GM19468 (cell line): Measurements from ENCODE around the gene CPLX1.

Experiments used
- ATAC-seq: cut with Tn5 transposase; IDR thresholded peaks from one replicate; pipeline ENCODE4 v1.9.1; 2021; ENCODE audit warnings: mild to moderate bottlenecking, moderate library complexity, moderate number of reproducible peaks; ENCODE audit not compliant: unreplicated experiment; ENCODE audit errors: extremely low read depth

CPLX1 gene

DNA sequence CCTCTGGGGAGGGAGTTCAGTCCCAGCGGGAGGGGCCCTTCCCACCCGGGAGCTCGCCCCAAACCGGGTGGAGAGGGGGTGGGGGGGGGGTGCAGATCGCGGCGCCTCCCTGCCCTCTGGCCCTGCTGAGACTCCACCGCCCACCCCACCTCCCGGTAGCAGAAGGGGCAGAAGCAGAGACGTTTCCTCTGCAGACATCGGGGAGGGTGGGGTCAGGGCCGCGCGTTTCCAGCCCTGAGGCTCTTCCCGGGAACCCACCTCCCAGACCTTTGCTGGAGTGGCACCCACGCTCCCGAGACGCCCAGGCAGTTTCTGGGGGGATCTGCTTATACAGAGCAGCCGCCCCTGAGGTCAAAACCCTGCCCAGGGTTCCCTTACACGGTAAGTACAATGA is 30.2 kb downstream of the CPLX1 start:
- no peak for ATAC-seq

DNA sequence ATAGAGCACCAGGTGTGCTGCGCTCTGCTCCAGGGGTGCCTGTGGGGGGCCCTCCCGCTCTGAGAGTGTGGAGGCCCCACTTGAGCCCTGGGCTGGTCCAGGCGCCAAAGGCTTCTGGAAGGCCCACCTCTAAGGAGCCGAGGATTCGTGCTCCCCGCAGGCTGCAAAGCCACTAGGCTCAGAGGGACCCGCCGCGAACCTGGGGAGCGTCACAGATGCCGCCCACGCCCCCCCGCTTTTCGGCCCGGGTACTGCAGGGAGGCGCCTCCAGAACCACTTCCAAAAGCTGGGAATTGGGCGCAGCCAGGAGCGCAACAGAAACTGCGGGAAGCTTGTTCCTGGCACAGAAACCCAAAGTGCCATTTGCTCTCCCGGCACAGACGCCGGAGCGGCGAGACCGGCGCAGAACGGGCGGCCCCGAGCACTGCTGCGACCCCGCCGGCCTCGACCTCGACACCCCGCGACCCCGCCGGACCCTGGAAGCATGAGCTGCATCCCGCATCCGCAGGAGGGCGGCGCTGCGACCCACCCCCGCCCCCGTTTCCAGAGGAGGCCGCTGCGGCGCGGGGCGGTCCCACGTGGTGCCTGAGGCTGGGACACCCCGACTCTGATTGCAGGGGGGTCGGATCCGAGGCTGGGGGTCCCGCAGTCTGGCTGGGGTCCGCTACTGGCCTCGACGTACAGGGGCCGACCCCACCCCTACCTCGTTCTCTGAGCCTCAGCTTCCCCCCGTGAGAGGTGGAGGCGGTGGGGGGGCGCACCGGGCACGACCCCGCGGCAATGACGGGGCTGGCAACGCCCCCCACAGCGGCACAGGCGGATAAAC is 30.8 kb downstream of the CPLX1 start:
- ATAC-seq: no peak

DNA sequence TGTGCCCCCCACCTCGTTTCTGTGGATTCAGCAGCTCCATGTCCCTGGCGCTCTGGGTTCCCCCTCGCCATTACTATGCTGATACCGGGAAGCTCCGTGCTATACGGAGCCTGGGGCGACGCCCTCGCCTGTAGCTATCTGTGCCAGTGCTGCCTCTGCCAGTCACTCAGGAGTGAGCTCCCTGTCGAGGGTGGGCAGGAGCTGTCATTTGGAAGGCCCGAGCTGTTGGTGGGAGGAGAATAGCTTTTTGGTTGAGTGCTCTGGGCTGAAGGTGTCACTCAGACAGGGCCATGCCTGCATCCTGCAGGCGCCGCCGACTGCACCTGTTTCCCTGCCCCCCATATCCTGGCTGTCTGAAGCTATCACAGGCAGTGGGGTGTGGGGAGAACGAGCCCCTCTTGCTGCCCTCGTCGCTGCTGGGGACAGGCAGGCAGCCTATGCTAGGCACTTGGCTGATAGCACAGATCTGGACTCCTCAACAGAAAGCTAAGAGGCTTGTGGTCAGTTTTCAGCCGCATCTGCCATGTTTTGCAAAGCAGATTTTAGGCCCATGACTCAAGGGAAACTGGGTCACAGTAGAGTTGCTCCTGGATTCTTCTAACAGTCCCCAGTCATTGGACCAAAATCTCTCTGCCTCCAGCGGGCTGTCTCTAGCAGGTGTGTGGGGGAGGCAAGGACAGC is 31.8 kb downstream of the CPLX1 start:
- no peak for ATAC-seq

DNA sequence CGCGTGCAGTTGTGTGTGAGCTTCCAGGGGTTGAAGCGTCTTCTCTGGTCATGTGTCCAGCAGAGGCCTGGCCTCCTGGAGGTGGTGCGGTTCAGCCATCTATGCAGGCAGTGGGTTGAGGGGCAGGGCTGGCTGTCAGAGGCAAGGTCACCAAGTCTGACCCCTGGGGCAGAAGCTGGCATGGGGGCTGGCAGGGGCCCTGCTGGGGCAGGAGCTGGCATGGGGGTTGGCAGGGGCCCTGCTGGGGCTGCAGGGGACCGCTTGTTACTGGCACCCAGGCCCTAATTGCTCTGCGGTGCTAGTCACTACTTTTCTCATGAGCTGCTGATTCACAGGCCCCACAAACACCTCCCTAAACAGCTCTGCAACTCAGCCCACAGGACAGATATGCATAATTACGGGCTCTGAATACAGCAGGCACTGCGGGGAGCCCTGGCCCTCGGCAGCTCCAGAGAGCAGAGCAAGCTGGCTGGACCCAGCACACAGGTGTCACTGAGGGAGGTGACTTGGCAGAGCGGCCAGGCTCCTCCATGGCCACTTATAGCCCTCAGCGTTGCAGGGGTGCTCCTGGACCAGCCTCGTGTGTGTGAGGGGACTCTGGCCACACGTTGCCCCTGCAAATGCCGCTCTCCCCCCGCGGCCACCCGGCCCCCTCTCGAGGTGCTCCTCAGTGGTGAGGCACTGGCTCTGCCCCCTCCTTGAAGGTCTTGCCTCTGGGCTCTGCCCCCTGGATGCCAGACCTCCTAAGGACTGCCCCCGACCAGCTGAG is 32.7 kb downstream of the CPLX1 start:
- no peak for ATAC-seq

DNA sequence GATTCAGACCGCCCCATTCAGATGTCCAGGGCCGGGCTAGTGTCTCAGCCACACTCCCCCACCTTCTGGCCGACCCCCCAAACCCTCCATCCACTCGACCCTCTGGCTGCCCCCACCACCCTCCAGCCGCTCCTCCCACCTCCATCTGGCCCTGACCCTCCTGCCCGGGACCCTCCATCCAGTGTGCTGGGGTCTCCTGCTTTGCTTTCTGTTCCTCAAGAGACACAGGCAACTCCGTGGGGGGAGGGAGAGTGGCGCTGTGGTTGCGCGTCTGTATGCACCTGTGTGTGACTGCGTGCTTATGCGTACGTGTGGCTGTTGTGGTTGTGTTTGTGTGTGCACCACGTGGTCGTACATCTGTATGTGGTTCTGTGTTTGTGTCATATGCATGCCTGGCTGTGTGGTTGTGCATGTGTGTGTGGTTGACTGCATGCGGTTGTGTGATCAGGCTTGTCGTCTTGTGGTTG is 33.3 kb downstream of the CPLX1 start:
- ATAC-seq: no peak

DNA sequence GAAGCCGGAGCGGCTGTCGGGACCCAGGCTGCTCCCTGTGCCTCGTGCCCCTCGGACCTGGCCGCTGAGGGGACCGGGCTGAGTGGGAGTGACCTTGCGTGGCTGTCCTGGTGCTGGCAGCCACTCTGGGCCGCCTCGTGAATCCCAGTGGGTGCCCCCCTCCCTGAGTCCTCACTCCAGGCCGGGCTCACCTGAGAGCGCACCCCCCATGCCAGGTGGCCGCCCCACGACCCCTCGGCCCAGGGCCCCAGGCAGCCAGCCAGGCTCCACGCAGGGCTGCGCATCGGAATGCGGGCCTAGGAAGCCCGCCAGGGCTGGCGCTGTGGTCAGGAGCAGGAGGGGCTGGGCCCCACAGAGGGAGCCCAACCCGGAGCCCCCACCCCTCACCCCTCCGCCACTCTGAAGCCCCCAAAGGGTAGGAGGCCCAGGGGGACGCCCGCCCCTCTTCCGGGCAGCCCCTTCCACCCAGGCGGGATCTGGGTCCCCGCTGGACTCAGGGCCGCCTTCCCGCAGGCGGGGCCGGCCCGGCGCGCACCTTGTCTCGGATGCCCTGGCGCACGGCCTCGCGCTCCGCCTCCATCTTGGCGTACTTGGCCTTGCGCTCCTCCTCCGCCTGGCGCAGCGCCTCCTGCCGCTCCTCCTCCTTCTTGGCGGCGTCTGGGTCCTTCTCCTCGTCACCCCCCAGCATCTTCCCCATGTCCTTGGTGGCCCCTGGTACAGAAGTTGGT is 33.9 kb downstream of the CPLX1 start:
- no peak for ATAC-seq

DNA sequence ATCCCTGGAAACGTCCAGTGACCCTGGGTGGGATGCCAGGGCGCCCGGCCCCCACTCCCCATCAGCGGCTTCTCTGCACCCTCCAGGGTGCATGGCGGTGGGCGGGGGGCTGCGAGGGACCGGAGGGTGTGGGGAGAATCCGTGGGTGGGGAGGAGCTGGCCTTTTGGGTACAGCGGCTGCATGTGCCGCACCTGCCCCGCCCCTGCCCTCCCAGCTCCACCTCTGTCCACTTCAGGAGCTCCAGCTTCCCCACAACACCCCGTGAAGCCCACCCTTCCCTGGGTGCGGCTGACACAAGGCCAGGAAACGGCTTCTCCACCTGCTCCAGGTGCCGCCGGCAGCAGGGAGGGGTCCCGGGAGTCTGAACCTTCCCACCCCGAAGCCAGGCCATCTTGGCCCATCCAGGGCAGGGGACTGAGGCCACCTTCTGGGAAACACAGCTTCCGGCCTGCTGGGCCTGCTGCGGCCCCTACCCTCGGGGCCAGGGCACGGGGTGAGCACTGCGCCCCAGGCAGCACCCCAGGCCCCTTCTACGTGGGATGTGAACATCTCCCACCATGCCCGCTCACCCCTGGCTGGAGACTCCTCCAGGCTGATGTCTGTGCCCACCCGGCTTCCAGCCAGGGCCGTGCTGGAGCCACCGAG is 34.6 kb downstream of the CPLX1 start:
- no peak for ATAC-seq

DNA sequence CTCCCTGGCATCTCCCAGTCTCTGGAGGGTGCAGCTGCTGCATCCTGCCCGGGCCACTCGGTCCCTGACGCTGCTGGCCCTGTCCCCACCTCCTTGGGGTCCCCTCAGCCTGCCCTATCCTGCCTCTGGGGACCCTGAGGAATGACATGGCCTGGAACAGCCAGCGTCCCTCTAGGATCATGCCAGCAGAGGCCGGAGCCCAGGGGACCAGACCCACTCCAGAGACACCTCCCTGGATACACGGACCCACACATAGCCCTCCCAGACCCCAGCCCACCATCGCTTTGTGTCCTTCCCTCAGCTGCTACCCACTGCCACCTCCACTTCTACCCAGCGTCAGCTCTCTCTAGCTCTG is 35.5 kb downstream of the CPLX1 start:
- no peak for ATAC-seq

DNA sequence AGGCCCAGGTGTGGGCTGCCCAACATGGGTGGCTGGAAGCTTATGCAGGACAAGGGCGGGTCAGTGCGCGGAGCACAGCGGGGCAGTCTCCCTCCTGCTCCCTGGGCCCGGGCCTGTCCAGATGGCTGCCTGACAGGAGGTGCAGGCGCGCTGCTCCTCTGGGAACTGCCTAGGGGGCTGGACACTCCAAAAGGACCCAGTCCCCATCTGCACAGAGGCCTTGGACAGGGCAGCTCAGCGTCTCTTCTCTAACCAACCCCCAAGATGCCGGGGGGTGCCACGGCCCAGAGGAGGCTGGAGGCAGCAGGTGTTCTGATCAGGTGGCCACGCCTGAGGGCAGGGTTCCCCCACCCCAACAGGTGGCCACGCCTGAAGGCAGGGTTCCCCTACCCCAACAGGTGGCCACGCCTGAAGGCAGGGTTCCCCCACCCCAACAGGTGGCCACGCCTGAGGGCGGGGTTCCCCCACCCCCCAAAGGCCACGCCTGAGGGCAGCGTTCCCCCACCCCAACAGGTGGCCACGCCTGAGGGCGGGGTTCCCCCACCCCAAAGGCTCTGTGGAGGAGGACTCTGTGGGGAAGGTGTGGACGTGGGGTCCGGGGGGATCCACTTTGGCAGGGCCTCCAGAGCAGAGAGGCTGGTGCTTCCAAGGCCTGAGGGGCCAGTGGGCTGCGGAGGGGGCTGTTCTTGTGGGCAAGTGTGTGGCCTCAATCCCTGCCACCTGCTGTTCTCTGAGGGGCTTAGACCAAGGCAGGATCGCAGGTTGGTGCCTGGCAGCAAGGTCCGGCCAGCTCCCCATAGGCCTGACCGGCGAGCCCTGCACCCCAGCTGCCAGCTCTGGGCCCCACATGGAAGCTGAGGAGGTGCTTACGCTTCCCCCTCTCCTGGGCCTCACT is 36.1 kb downstream of the CPLX1 start:
- no peak for ATAC-seq

DNA sequence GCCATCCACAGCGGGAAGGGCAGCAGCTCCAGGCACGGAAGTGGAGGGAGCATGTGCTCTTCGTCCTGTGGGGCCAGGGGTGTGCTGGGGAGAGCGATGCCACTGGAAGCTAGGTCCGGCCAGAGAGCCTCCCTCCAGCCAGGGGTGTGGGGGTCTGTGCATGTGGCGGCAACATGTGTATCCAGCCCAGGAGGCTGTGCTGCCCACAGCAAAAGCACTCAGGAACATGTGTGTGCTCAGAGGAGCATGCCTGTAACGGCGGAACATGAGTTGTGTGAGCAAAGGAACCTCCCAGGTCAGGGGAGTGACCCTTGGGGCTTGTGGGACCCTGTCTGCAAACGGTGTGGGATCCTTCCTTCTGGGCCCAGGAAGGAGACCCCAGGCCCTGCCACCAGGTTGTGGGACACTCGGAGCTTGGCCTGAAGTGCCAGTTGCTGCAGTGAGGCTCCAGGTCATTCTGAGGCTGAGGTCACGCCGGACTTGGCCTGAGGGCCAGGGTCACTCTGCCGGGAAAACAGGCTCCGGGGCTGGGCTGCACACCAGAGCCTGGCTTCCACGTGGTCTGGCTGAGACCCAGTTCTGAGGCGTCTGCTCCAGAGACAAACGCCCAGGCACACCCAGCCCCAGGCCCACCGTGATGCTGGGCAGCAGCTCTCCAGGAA is 37.2 kb downstream of the CPLX1 start:
- ATAC-seq: no peak

DNA sequence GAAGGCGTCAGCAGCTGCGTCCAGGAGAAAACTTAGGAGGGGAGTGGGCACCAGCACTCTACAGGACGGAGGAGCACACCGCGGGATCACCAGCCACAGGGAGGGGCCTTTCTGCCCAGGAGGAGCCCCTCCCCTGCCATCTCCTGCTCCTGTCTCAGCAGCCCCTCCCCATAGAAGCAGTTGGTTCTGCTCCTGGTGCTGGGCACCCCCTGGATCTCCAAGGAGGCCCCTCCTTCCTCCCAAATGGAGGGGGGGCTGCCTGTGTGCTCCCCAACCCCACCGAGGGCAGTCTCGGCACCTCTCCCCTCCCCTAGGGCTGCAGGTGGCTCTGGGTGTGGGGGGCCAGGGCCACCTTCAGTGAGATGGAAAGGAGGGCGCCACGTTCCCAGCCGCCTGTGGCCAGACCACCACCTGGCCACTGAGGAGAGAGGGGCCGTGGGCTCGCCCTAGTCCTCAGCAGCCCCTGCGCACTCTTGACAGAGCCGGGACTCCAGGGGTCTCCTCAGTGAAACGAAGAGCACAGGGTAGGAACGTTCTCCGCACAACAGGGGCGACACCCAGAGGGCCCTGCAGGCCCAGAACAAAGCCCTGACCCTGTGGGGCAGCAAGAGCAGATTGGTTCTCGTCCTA is 37.8 kb downstream of the CPLX1 start:
- ATAC-seq: no peak

DNA sequence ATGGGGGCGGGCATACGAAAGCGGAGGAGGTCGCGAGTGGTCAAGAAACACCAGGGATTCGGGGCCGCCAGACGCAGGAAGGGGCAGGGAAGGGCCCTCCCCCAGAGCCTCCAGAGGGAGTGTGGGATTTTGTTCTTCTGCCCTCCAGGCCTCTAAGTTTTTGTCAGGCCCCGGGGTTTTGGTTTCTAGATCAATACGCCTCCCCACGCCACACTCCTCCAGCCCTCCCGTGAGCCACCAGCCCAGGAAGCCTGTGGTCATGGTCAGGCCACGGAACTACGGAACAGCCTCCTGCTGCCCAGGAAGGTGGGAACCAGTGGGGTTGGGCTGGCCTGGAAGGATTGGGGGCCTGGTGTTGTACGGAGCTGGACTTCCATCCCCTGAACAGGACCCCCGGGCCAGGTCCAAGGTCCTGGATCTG is 38.4 kb downstream of the CPLX1 start:
- no peak for ATAC-seq

DNA sequence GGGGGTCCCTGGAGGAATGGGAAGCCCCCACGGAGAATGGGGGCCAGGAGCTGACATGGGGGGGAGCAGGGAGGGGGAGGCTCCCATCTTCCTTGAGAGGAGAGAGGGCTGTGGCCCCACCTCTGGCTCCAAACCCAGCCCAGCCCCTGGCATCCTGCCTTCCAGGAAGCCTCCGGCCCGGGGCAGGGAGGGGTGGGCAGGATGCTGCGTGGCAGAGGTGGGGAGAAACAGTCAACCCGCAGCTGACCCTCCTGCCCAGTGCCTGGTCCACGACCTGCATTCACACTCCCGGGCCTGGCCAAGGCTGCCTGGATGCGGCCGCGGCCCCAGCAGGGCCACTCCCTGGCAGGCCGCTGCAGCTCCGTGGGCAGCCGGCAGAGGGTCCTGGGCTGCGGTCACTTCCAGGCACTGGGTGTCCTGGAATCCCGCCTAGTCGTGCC is 39.0 kb downstream of the CPLX1 start:
- ATAC-seq: no peak

DNA sequence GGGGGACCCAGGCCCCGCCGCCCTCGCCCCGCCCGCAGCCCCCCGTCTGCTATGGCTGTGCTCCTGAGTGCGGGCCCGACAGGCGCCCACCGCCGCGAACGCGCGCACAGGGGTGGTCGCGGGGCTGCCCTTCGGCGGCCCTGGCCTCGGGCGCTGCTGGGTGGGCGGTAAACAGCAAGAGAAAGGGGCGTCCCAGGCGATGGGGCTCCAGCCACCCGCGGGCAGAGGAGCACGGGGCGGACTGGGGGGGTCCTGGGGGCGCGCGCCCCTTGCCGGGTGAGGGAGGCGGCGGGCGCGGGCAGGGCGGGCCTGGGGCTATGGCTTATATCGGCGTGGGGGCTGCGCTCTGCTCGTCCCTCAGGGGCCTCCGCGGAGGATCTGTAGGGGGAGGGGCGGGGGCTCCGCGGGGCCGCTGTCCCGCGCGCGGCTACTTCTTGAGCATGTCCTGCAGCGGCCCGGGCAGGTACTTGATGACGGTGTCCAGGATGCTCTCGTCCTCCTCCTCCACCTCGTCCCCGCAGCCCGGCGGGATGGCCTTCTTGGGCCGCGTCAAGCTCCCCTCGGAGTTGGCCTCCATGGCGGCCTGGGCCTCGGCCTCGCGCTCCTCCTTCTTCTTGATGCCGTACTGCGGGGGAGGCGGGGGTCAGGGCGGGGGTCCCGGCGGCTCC is 39.7 kb downstream of the CPLX1 start:
- no peak for ATAC-seq

DNA sequence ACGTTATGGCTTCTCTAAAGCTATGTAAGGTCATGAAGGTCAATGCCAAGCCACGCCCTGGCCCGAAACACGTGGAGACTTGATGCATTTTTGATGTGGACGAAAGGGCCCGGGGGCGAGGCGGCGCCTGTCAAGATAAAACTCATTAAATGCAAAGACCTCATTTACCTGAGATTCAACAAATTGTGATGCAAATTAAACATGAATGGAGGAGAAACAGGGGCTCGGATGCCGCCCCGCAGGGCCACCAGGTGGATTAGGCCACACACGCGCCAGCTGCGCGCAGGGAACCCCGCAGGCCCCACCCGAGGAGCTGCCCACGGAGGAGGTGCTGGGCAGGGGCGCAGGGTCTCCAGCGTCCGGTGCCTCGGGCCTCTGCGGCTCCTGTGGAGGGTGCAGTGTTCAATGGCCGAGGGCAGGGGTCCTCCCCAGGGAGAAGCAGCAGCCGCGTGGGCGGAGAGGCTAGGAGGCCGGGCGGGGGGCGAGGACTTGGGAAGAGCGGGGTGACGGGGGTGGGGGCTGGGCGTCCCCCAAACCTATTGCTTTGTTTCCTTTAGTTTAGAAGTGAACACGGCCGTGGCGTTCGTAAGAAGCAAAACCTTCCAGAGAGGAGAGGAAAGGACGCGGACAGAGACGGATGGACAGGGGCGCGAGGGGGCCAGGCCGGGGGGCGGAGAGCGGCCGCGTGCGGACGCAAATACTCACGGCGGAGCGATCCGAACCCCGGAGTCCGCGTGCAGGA is 40.4 kb downstream of the CPLX1 start:
- ATAC-seq: no peak

DNA sequence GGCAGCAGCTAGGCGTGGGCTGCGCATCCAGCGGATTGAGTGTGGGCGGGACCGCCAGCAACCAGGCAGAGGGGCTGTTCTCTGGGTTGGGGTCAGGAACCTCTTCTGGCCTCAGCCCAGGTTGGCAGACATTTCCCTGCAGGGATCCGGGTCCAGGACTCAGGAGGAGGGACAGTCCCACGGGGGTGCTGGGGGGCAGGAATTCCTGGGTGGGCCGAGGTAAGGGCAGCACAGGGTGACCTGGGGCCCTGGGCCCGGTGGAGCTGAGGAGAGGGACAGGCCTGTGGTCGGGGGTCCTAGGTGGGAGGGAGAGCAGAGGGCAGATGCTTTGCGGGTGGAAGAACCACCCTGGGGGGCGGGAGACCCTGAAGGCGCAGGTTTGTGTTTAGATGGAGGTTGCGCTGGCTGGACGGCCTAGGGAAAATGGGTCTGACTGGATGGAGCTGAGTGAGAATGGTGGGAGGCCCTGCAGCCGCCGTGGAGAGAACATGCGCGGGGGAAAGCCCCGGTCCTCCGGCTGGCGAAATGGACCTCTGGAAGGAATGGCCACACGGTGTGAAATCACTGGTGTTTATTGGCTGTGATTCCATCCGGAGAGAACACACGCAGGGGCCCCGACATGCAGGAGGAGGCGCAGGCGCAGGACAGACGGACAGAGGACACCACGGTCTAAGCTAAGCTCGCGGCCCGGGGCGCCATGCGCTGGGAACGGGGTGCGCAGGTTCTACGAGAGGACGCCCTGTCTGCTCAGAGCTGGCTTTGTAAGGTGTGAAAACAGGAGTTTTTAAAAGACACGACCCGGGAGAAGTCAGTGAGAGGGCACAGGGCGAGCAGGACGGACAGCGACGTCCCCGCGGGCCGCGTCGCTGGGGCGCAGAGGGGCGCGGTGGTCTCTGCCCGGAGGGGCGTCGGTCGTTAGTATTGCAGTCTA is 41.3 kb downstream of the CPLX1 start:
- no peak for ATAC-seq
